GM19025 (cell line): ENCODE data around the gene CHRM1.
"Not testable (repeated sequence)": the region's sequence is repeated elsewhere in the genome, so short reads cannot be mapped to it uniquely, and the experiment has no call there.

Experiments used
- ATAC-seq: cut with Tn5 transposase; IDR thresholded peaks from one replicate; pipeline ENCODE4 v1.9.1; 2021; ENCODE audit warnings: mild to moderate bottlenecking, low read depth, moderate library complexity; ENCODE audit not compliant: unreplicated experiment

Gene CHRM1, protein sequence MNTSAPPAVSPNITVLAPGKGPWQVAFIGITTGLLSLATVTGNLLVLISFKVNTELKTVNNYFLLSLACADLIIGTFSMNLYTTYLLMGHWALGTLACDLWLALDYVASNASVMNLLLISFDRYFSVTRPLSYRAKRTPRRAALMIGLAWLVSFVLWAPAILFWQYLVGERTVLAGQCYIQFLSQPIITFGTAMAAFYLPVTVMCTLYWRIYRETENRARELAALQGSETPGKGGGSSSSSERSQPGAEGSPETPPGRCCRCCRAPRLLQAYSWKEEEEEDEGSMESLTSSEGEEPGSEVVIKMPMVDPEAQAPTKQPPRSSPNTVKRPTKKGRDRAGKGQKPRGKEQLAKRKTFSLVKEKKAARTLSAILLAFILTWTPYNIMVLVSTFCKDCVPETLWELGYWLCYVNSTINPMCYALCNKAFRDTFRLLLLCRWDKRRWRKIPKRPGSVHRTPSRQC

DNA sequence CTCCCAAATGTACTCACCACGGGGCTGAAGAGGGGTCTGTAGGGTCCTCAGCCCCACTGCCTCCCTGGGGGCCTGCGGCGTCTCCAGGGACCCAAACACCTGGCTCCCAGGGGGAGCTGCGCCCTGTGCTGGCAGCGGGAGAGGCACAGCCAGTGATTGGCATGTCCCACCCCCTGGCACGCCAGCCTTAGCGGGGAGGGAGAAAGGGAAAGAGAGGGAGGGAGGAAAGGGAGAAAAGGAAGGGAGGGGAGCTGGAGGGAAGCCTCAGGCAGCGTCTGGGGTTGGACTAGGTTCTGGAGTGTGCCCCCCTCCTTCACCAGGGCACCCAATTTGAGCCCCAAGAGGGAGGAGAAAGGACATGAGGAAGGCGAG lies at the start of gene CHRM1:
TSS of gene CHRM1 (minus strand) at position 163 of the 372 bp plus-strand sequence. CDS start 10,263 bp downstream, outside the sequence.
- no peak for ATAC-seq

DNA sequence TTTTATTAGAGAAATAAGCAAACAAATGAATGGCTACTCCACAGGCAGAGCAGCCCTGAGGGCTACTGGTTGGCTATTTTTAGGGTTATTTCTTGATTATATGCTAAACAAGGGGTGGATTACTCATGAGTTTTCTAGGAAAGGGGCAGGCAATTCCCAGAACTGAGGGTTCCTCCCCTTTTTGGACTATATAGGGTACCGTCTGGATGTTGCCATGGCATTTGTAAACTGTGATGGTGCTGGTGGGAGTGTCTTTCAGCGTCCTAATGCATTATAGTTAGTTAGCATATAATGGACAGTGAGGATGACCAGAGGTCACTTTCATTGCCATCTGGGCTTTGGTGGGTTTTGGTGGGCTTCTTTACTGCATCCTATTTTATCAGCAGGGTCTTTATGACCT lies 44.4 kb upstream of the CHRM1 start:
- no peak for ATAC-seq

DNA sequence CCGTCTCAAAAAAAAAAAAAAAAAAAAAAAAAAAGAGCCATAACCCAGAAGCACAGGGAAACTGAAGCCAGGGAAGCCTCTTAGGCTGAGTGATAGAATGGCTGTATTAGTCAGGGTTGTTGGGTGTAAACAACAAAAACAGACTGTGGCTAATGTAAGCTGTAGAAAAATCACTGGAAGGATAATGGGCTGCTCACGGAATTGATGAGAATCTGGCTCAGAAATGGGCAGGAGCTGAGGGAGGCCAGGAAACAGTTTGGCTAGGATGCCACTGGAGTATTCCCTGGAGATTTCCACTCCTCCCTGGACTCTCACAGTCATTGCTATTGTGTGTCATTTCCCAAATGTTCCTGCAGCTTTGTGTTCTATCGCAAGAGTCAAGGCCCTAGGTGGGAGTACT lies 41.2 kb upstream of the CHRM1 start:
- no peak for ATAC-seq

DNA sequence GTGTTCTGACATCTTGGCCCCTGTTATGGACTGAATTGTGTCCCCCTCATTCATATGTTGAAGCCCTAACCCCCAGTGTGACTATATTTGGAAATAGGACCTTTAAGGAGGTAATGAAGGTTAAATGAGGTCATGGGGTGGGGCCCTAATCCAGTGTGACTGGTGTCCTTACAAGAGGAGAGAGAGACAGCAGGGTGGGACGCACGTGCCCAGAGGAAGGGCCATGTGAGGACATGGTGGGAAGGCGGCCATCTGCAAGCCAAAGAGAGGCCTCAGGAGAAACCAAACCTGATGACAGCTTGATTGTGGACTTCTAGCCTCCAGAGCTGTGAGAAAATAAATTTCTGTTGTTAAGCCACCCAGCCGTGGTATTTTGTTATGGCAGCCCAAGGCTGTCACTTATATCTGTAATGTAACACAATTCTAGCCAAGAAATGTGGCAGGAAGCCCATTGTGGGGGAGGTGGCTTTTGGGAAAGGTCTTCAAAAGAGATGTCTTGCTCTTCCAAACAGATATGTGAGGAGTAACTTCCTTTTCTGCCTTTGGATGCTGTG lies 39.9 kb upstream of the CHRM1 start:
- no peak for ATAC-seq

DNA sequence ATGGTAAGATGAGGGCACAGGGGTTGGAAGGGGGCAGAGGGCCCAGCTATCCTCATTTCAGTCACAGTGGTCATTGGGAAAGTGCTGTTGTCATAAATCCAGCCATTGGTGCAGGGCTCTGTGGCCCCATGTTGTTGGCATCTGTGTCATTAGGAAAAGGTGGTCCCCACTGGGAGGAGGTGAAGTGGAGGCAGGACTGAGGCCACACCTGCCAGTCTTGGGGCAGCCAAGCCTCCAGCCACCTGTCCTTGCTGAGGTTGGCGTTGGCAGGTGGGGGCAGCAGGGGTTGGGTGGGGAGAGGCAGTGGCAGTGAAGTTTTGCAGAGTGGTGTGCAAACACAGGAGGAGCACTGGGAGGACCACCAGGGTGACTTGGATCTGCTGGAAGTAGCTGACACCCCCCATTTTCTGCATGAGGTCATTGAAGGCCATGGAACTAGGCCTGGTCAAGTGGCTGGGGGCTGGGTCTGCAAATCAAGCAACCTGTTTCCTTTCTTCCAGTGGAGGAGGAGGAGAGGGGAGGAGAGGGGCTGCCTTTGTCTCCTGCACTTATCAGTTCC lies 38.3 kb upstream of the CHRM1 start:
- no peak for ATAC-seq

DNA sequence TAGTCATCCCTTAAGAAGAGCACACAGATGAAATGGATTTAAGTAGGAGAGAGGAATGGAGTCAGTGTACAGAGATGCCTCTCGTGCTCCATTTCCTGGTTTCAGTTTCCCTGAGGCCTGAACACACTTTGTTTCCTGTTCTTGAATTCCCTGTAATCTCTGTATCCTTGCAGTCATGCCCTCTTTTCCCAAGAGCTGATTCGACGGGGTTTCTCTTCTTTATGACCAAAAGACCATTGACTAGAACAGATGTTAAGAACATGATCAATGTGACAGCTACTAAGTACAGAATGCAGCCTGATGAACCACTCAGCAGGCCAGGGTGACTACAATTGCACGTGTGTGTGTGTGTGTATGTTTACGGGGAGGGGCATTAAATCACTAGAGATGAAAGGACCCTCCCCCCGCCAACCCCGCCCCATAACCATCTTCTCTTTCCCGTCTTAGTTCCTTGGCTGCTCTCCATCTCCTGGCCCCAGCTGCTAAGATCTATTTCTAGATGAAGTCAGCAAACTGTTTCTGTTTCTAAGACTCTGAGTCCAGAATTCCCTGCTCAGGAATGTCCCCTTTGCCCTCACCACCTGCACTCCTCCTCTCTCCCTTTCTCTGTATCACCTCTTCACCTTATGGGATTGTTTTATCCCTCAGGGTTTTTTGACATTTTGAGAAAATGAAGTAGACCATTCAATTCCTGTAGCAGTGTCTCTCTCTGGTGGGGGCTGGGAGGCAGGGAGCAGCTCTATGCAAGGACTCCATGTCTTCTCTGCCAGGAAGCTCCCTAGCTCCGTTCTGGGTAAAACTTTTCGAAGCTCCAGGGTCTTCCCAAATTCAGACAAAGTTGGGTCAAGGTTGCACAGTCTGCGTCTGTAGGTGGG lies 37.6 kb upstream of the CHRM1 start:
- ATAC-seq, result no peak

DNA sequence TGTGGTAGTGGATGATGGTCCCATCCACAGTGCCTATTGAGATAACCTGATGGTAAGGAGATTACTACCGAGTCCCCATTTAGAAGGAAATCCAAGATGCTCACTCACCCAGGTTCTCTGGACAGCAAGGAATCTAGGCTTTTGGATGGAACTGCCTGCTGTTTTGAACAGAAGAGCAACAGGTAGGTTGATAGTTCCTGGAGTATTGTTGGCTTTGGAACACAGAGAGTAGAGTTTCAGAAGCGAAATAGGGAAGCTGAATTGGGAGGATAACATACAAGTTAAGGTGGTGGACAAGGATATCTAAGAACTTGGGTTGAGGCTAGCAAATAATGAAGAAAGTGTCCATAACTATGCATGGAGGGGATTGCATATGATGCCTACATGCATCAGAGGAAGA lies 36.0 kb upstream of the CHRM1 start:
- no peak for ATAC-seq

DNA sequence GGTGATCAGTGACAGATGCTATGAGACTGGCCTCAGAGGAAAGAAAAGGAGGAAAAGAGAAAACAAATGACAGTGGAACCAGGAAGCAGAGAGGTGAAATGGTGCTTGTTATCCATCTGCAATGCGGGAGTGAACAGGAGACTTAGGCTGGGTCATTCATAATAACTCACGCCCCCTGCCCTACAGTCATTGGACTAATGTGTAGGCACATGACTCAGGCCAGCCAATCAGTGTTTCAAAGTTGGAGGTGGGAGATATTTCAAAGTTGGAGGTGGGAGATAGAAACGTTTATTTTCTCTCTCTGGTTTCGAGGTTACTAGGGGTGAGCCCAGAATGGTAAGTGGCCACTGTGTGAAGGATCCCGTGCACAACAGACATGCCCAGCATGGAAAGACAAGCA lies 33.3 kb upstream of the CHRM1 start:
- ATAC-seq, result no peak

DNA sequence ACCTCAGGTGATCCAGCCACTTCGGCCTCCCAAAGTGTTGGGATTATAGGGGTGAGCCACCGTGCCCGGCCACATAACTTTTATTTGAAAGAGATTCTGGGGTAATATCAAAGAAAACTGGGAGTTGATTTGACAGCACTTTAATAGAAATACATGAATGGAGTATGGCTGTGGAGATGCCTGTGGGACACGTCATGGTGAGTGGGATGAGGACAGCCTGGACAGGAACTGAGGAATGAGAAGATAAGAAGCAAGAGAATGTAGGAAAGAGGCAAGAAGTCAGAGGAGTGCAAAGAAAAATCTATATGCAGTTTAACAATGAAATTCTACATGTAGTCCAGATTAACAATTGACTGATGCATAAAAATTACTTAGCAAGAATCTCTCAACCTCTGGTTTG lies 32.6 kb upstream of the CHRM1 start:
- ATAC-seq, result no peak

DNA sequence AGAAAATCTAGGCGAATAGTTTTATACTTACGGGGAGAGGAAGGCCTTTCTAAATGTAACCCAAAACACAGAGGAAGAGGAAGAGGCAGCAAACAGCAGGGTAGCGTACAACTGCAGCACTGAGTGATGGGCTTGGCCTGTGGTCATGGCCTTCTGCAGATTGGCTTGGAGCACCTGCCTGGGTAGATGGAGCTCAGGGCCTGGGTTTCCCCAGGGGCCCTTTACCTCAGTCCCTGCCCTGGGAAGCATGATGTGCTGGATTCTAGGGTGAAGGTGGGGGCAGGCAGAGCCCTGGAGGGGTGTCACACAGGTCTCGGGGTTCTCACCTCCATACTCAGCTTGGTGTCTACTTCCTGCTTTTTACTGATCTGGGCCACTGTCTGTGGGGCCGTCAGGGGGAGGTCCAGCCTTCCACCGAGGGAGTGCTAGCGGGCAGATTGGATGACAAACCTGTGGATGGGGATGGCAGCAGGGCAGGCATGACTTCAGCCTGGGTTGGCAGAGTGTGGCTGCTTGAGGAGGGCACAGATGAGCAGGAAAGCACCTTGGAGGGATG lies 27.7 kb upstream of the CHRM1 start:
- no peak for ATAC-seq

DNA sequence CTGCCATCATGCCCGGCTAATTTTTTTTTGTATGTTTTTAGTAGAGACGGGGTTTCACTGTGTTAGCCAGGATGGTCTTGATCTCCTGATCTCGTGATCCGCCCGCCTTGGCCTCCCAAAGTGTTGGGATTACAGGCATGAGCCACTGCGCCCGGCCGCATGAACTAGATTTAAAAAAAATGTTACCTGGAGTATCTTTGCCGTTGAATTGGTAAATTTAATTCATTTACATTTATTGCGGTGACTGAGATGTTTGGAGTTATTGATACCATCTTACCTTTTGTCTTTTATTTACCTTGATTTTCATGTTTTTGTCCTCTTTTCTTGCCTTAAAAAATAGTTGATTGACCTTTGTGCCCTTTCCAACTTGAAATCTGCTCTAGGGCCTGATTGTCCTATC lies 24.4 kb upstream of the CHRM1 start:
- not testable (repeated sequence) for ATAC-seq

DNA sequence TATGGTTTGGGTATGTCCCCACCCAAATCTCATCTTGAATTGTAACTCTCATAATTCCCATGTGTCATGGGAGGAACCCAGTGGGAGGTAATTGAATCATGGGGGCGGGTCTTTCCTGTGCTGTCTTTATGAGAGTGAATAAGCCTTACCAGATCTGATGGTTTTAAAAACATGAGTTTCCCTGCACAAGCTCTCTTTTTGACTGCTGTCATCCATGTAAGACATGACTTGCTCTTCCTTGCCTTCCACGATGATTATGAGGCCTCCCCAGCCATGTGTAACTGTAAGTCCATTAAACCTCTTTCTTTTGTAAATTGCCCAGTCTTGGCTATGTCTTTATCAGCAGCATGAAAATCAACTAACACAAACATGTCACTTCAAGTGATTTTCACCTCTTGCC lies 16.4 kb upstream of the CHRM1 start:
- ATAC-seq, result not testable (repeated sequence)

DNA sequence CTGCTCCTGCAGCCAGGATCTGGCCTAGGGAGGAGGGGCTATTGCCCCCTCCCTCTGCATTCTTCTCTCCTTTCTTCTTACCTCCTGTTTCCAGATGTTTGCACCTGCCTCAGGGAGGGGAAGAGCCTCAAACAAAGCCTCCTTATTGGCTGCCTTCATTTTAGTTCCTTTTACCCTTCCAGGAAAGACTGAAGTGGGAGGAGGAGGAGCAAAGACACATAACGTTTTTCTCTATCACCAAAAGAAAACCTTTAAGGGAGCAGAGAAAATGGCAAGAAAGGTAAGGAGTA lies 13.3 kb upstream of the CHRM1 start:
- ATAC-seq, result no peak

DNA sequence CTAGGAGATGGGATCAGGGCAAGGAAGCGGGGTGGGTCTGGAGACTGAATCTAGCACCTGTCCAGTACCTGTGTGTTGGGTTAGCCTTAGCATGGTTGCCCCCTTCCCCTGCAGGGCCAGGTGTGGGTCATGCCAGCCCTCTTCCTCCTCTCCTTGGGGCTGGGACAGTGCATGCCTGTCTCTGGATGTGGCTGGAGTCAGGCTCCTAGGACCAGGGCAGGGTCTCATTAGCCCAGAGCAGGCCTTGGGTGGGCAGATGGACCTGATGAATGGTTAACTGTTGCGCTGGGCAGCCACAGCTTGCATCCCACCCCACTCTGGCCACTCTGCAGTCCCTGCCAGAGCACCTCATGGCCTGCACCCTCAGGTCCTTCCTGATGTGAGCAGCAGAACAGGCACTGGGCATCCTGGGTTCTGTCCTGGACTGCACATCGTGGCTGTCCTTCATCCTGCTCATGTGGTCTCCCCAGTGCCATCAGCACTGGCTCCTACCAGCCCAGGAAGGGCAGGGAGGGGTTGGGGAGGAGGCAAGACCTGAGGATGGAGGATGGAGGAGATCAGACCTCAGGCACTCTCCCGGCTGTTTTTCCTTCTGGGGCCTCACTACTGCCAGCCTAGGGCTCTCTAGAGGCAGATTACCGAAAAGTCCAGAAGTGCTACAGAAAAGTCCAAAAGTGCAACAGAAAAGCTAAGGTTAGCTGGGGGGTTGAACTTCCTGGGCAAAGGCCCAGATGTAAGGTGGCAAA lies 12.8 kb upstream of the CHRM1 start:
- ATAC-seq, result no peak

DNA sequence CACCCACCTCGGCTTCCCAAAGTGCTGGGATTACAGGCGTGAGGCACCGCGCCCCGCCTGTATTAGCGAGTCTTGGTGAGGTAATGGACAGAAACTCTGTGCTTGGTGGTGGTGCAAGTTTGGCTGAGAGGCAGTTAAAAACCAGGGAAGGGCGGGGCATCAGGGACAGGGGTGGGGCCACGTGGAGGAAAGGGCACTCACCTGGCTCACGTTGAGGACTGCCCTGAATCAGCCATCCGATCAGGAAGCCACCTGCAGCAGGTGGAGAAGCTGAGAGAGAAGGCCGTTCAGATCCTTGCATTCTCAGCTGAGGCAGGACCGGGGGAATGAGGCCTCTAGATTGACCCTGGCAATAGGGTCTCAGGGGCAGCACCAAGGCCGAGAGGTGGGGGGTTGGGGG lies 12.1 kb upstream of the CHRM1 start:
- ATAC-seq, result no peak

DNA sequence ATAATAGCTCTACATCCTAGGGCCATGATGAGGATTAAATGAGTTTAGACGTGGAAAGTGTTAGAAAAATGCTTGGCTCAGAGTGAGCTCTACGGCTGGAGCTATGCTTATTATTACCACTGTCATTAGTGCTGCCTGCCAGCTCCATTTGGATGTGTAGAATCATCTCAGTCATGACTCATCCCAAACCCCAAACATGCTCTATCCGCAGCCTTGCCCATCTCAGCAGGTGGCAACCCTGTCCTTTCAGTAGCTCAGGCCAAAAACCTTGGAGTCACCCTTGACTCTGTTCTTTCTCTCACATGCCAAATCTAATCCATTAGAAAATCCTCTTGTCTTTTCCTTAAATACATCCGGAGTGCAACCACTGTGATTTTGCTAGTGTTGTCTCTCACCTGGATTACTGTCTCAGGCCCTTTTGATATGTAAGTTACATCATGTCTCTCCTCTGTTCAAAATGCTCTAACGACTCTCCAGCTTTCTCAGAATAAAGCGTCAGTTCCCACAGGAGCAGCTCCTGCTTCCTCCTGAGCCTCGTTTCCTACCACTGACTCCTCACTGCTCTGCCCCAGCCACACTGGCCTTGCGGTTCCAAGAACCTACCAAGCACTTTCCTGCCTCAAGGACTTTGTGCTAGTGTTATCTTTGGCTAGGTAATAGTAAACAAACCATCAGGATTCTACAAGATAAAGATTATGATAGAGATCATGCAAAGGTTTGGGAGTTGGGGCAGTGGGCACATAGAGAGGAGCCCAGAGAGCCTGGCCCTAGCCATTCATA lies 10.5 kb upstream of the CHRM1 start:
- no peak for ATAC-seq

DNA sequence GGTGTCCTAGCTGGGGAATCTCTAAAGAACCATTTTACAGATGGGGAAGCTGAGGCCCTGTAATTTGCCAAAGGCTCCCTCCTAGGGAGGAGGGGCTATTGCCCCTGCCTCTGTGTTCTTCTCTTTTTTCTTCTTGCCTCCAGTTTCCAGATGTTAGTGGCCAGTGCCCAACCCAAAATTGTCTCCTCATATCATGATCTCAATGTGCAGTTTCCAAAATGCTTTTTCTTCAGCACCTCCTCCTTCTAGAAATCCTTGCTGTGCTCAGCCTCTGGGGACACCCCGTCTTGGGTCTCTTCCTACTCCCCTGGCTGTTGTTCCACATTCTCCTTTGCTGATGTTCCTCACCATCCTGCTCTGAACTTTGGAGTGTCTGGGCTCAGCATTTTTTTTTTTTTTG lies 9.5 kb upstream of the CHRM1 start:
- ATAC-seq, result no peak

DNA sequence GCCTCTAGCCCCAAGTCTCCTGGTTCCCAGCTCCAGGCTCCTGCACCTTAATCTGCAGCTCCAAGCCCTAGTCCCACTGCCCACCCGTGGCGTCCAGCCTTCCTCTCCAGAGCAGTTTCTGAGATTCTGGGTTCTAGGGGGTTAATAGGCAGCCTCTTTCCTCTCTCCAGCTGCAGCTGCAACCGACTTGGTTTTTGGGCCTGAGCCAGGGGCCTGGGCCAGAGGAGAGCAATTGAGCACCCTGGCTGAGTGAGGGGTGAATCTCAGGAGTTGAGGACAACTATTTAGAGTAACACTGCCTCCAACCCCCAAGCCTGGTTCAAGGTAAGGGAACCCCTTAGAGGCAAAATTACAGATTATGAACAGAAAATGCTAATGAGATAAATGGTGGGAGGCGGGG lies 9.0 kb upstream of the CHRM1 start:
- no peak for ATAC-seq

DNA sequence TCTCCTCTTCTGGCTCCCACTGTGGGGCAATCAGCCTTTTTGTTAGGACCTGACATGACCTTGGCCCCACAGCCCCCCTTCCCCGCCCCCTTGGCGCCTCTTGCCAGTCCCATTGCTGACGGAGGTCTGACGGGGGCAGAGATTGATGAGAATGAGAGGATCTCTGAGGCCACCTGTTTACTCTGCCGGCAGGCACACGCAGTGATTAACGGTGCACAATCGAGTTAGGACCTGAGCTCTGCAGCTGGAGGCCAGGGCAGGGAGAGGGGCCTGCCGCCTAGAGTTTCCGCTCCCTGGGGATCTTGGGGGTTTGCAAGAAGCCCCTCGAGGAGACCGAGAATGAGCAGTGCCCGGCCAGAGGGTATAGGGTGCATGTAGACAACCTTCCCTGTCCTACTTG lies 6.8 kb upstream of the CHRM1 start:
- no peak for ATAC-seq
